Astrocyte (in vitro differentiated cells and primary cell): ENCODE data around the gene HEXD. TPM values are rescaled to one million over a fixed set of nuclear protein-coding genes. Genes with fewer than 3 reads are reported as not detected.

ENCODE experiments used
- DNase-seq: peaks from one replicate; pipeline ENCODE4 v3.0.0-alpha.2; 2010; ENCODE audit warnings: low read depth
- FAIRE-seq: peaks from 2 replicates; lab custom pipeline; 2011; peaks lifted over from hg19 to GRCh38; lab: Jason Lieb, UNC
- H2AFZ ChIP-seq: 2 replicates; pipeline ENCODE4 v1.6.0; 2012; ENCODE audit warnings: low read depth, low read length, inconsistent platforms
- H3K27ac ChIP-seq: 2 replicates; pipeline ENCODE4 v1.5.1; 2011; ENCODE audit warnings: low read depth, low read length, inconsistent platforms
- H3K27me3 ChIP-seq: 2 replicates; pipeline ENCODE4 v1.6.0; 2011; ENCODE audit warnings: low read length, inconsistent platforms; ENCODE audit not compliant: insufficient read depth
- H3K36me3 ChIP-seq: 2 replicates; pipeline ENCODE4 v1.5.1; 2011; ENCODE audit warnings: low read length, inconsistent platforms; ENCODE audit not compliant: insufficient read depth
- H3K4me1 ChIP-seq: 2 replicates; pipeline ENCODE4 v1.5.1; 2011; ENCODE audit warnings: low read length, inconsistent platforms; ENCODE audit not compliant: insufficient read depth
- H3K4me2 ChIP-seq: 2 replicates; pipeline ENCODE4 v1.6.0; 2012; ENCODE audit warnings: low read length, inconsistent platforms
- H3K4me3 ChIP-seq: 2 replicates; pipeline ENCODE4 v1.5.1; 2011; ENCODE audit warnings: low read depth, mild to moderate bottlenecking, low read length, inconsistent platforms; ENCODE audit not compliant: insufficient read depth
- H3K79me2 ChIP-seq: 2 replicates; pipeline ENCODE4 v1.6.0; 2012; ENCODE audit warnings: mild to moderate bottlenecking, low read length, inconsistent platforms; ENCODE audit not compliant: insufficient read depth
- H3K9ac ChIP-seq: 2 replicates; pipeline ENCODE4 v1.6.0; 2012; ENCODE audit warnings: mild to moderate bottlenecking, low read length, inconsistent platforms
- H3K9me3 ChIP-seq: 2 replicates; pipeline ENCODE4 v1.5.1; 2012; ENCODE audit warnings: low read depth, mild to moderate bottlenecking, low read length, inconsistent platforms; ENCODE audit not compliant: insufficient read depth
- H4K20me1 ChIP-seq: 2 replicates; pipeline ENCODE4 v1.6.0; 2012; ENCODE audit warnings: low read length, inconsistent platforms; ENCODE audit not compliant: insufficient read depth
- H3K27ac Mint-ChIP-seq: one replicate; pipeline ENCODE4 v1.8.0; 2021; ENCODE audit warnings: mild to moderate bottlenecking, mixed read lengths; ENCODE audit not compliant: unreplicated experiment
- H3K27me3 Mint-ChIP-seq: one replicate; pipeline ENCODE4 v1.8.0; 2021; ENCODE audit warnings: low read depth, mixed read lengths; ENCODE audit not compliant: unreplicated experiment
- H3K36me3 Mint-ChIP-seq: one replicate; pipeline ENCODE4 v1.8.0; 2021; ENCODE audit warnings: low read depth, mixed read lengths; ENCODE audit not compliant: unreplicated experiment
- H3K4me1 Mint-ChIP-seq: one replicate; pipeline ENCODE4 v1.8.0; 2021; ENCODE audit warnings: low read depth, mixed read lengths; ENCODE audit not compliant: unreplicated experiment
- H3K4me3 Mint-ChIP-seq: one replicate; pipeline ENCODE4 v1.8.0; 2021; ENCODE audit warnings: mild to moderate bottlenecking, moderate library complexity, mixed read lengths; ENCODE audit not compliant: unreplicated experiment
- H3K9me3 Mint-ChIP-seq: one replicate; pipeline ENCODE4 v1.8.0; 2021; ENCODE audit warnings: mild to moderate bottlenecking, mixed read lengths; ENCODE audit not compliant: unreplicated experiment
- EZH2 ChIP-seq: IDR thresholded peaks from 2 replicates; pipeline ENCODE4 v1.6.1; 2012; ENCODE audit warnings: mild to moderate bottlenecking, low read length, inconsistent platforms; ENCODE audit not compliant: insufficient read depth
- total RNA-seq: library from RNA; stranded (reverse); gene quantifications from 2 replicates; pipeline ENCODE4 v1.2.1, GENCODE V29; 2021
- TF ChIP-seq, protein P1 (sequence below): IDR thresholded peaks from 2 replicates; pipeline ENCODE4 v1.5.1; 2011; ENCODE audit warnings: low read depth, mild to moderate bottlenecking, inconsistent platforms, low read length, moderate library complexity; ENCODE audit not compliant: insufficient read depth

The HEXD gene
- total RNA-seq, 1 donor from 2014 or later: 11.1 TPM

DNA sequence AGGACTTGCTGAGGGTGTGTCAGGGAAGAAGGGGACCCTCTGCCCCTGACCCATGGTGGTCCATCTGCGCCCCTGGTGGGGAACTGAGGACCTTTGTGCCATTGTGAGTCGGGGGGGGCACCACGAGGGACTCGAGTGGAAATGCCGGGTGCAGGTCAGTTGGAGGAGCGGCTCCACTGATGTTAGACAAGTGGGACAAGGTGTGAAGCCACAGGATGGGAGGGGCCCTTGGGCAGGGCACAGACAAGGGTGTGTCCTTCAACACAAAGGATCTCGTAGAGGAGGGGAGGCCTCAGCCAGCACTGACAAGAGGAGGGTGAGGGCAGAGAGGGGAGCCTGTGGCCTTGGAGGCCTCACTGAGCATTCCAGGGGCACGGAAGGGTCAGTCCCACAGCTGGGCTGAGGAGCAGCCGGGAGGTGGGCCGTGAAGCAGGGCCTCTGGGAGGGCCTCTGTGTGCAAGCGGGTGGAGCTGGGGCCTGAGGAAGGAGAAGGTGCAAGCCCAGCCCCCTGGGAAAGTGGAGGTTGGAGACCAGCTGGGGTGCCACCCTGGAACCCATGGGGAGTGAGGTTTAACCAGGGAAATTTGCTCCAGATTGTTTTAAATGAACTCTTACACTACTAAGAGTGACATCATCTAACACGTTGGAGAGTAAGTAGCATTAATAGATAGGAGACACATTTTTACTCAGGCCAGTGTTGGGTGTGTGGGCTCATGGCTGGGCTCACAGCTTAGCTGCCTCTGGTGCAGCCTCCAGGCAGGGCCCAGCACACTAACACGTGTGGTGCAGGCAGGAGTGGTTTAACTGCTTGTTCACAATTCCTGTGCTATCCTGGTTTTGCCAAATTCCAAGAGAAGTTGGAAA lies 68.3 kb downstream of the HEXD start:
- peaks cover 14% of the 10 kb centered on the region for H3K36me3 ChIP-seq
- H3K4me1 Mint-ChIP-seq: no peaks in the 10 kb centered on the region
- no peak overlapping the region for H3K4me2 ChIP-seq
- H3K27me3 Mint-ChIP-seq: peaks cover 3% of the 10 kb centered on the region
- no peak overlapping the region for H3K4me3 ChIP-seq
- H4K20me1 ChIP-seq: no peaks in the 10 kb centered on the region
- peaks cover 20% of the 10 kb centered on the region for H3K36me3 Mint-ChIP-seq
- H3K27ac ChIP-seq: no peak overlapping the region
- no peak overlapping the region for H3K9ac ChIP-seq
- H3K9me3 ChIP-seq: no peaks in the 10 kb centered on the region
- FAIRE-seq (no peak), DNase-seq (no peak)
- peak overlapping the region; percentile 40 for H3K4me3 Mint-ChIP-seq
- no peak overlapping the region for H2AFZ ChIP-seq
- no peaks in the 10 kb centered on the region for H3K79me2 ChIP-seq
- no peak for TF ChIP-seq EZH2
- TF ChIP-seq, protein P1, sequence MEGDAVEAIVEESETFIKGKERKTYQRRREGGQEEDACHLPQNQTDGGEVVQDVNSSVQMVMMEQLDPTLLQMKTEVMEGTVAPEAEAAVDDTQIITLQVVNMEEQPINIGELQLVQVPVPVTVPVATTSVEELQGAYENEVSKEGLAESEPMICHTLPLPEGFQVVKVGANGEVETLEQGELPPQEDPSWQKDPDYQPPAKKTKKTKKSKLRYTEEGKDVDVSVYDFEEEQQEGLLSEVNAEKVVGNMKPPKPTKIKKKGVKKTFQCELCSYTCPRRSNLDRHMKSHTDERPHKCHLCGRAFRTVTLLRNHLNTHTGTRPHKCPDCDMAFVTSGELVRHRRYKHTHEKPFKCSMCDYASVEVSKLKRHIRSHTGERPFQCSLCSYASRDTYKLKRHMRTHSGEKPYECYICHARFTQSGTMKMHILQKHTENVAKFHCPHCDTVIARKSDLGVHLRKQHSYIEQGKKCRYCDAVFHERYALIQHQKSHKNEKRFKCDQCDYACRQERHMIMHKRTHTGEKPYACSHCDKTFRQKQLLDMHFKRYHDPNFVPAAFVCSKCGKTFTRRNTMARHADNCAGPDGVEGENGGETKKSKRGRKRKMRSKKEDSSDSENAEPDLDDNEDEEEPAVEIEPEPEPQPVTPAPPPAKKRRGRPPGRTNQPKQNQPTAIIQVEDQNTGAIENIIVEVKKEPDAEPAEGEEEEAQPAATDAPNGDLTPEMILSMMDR: no peak
- no peaks in the 10 kb centered on the region for H3K27me3 ChIP-seq
- H3K27ac Mint-ChIP-seq: no peak overlapping the region
- no peaks in the 10 kb centered on the region for H3K4me1 ChIP-seq
- H3K9me3 Mint-ChIP-seq: no peaks in the 10 kb centered on the region

DNA sequence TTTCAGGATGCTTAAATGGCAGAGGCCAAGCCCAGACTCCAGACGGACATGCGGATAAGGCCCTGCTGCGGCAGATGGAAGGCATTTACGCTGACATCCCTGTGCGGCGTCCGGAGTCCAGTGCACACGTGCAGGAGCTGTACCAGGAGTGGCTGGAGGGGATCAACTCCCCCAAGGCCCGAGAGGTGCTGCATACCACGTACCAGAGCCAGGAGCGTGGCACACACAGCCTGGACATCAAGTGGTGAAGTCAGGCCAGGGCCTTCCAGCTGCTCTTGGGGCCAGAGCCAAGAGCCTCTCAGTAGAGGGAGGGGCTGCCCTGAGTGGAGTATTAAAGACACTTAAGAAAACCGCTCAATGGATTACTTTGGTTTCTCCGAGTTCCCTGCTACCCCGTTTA lies 69.8 kb downstream of the HEXD start:
- Histone ChIP-seq H3K4me3 (no peak overlapping the region), H3K9ac (no peak overlapping the region), H3K27me3 (no peaks in the 10 kb centered on the region), H3K79me2 (no peaks in the 10 kb centered on the region), H3K4me2 (no peak overlapping the region), H3K9me3 (no peaks in the 10 kb centered on the region), H3K27ac (no peak overlapping the region), H3K4me1 (peaks cover 6% of the 10 kb centered on the region), H4K20me1 (peaks cover under 1% of the 10 kb centered on the region), H3K36me3 (peaks cover 14% of the 10 kb centered on the region), H2AFZ (no peak overlapping the region)
- H3K27me3 Mint-ChIP-seq: peaks cover 3% of the 10 kb centered on the region
- H3K36me3 Mint-ChIP-seq: peaks cover 17% of the 10 kb centered on the region
- FAIRE-seq (no peak), DNase-seq (no peak)
- no peaks in the 10 kb centered on the region for H3K4me1 Mint-ChIP-seq
- no peak overlapping the region for H3K4me3 Mint-ChIP-seq
- H3K27ac Mint-ChIP-seq: no peak overlapping the region
- TF ChIP-seq, protein P1: no peak
- no peak for TF ChIP-seq EZH2
- H3K9me3 Mint-ChIP-seq: no peaks in the 10 kb centered on the region

DNA sequence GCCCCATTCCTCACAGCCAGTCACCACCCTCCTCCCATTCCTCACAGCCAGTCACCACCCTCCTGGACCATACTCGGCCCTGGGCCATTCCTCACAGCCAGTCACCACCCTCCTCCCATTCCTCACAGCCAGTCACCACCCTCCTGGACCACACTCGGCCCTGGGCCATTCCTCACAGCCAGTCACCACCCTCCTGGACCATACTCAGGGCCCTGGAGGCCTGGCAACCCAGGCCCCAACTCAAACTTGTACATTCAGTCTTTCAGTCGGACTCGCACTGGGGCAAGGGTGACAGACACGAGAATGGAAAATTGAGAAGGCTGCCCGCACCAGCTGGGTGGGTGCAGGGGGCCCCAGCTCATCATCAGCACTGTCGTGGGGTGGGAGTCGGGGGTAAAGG lies 71.0 kb downstream of the HEXD start:
- no peak overlapping the region for H3K9ac ChIP-seq
- H3K4me2 ChIP-seq: no peak overlapping the region
- peaks cover 9% of the 10 kb centered on the region for H3K36me3 ChIP-seq
- Mint-ChIP-seq H3K4me3 (no peak overlapping the region), H3K27ac (no peak overlapping the region), H3K9me3 (no peaks in the 10 kb centered on the region), H3K36me3 (peaks cover 18% of the 10 kb centered on the region), H3K4me1 (no peaks in the 10 kb centered on the region), H3K27me3 (peaks cover 3% of the 10 kb centered on the region)
- H3K4me1 ChIP-seq: peaks cover 12% of the 10 kb centered on the region
- H3K27ac ChIP-seq: no peak overlapping the region
- H2AFZ ChIP-seq: no peak overlapping the region
- DNase-seq (peak; percentile 76), FAIRE-seq (no peak)
- TF ChIP-seq EZH2: no peak
- TF ChIP-seq, protein P1: no peak
- H3K9me3 ChIP-seq: no peaks in the 10 kb centered on the region
- H4K20me1 ChIP-seq: peaks cover 3% of the 10 kb centered on the region
- H3K27me3 ChIP-seq: no peaks in the 10 kb centered on the region
- H3K79me2 ChIP-seq: no peaks in the 10 kb centered on the region
- H3K4me3 ChIP-seq: no peak overlapping the region
